ENCODE results near the gene ECEL1.
A peak's percentile ranks its signal among the peaks of the same experiment; 100 is the strongest.
"Not testable (repeated sequence)": the region's sequence is repeated elsewhere in the genome, so short reads cannot be mapped to it uniquely, and the experiment has no call there.

The ECEL1 gene

DNA sequence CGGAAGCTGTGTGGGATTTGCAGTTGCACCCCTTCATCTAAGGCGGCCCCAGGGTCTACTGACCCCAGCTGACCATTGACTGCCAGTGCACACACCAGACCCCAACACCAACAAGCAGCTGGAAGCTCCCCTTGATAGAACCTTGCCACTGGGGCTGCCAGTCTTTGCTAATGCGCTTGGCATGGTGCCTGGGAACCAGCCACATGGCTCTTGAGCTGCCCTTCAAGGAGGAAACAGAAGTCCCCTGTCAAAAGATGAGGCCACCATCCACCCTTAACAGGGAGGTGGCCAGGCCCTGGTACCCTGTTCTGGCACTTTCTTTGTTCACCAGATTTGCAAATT is 23.1 kb downstream of the ECEL1 start:
- DNase-seq: no peak

DNA sequence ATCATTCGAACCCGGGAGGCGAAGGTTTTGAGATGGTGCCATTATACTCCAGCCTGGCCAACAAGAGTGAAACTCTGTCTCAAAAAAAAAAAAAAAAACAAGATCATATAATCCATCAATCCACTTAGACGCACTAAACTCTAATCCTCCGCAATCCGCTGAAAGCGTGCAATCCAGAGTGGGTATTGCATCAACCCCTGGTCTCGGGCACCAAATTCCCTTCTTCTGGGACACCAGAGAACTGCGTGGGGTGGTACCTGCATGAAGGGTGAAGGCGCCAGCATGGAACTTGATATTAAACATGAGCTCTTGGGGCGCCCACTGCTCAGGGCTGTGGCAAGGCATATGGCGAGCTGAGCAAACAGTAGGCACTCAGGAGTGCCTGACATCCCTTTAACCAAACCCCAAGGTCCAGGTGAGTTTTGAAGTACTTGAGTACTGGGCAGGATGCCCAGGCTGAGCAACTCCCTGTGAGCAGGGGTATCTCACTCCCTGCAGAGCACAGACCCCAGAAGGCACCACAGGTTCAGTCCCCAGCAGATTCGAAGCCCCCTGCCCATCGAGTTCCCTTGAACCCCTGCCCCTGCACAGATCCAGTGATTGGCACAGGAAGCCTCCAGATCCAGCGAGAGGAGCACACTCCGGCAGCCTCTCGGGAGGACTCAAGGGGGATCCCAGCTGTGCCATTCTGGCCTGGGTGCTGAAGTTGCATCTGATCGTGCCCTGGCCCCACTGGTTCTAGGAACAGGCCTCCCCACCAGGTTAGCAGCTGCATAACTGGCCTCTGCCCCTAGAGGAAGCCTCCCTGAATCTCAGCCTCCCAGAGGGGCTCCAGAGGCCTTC is 23.7 kb downstream of the ECEL1 start:
- DNase-seq: no peak

- no peak for DNase-seq
These were observed 27.5 kb downstream of the ECEL1 start for GRCh38 chr2:232460171-232460570.

DNA sequence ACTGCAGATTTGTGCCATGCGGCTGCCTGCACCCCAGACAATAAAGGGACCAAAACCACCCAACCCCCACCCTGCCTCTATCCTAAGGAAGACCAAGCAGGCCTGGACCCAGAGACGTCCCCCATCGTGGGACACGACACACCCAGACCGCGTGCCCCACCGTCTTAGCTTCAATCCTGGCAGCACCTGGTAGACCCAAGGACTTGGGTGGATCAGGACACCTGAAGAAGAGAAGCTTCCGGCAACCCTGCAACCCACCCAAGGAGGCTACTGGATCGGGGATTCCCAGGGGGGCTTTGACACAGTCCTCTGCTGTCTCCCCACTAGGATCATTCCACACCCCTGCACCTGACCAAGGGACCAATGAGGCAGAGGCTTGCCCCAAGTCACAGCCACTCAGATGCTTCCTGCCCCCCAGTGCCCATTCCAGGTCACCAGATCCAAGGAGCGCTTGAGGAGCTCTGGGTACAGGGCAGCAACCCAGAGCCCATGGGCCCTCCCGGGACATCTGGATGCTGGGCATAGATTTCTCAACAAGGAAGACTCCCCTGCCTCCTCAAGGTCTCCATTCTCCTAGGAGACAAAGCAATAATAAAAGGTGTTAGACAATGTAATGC is 28.1 kb downstream of the ECEL1 start:
- DNase-seq: no peak

GRCh38 chr2:232458661-232459418 is 28.8 kb downstream of the ECEL1 start:
- no peak for DNase-seq

DNA sequence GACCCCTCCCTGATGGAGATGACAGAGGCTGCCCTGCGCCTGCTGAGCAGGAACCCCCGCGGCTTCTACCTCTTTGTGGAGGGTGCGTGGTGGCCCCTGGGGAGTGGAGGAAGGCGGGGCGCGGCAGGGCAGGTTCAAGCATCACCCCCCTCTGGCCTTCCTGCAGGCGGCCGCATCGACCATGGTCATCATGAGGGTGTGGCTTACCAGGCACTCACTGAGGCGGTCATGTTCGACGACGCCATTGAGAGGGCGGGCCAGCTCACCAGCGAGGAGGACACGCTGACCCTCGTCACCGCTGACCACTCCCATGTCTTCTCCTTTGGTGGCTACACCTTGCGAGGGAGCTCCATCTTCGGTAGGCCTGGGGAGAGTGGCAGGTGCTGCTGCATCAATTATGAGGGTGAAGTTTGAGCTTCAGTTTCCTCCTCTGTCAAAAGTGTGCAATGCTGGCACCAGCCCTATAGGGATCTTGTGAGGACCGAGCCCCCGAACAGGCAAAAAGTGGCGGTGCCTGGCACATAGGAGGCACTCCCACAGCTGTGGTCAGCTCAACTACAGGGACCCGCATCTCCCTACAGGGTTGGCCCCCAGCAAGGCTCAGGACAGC is 29.5 kb downstream of the ECEL1 start:
- DNase-seq: no peak

DNA sequence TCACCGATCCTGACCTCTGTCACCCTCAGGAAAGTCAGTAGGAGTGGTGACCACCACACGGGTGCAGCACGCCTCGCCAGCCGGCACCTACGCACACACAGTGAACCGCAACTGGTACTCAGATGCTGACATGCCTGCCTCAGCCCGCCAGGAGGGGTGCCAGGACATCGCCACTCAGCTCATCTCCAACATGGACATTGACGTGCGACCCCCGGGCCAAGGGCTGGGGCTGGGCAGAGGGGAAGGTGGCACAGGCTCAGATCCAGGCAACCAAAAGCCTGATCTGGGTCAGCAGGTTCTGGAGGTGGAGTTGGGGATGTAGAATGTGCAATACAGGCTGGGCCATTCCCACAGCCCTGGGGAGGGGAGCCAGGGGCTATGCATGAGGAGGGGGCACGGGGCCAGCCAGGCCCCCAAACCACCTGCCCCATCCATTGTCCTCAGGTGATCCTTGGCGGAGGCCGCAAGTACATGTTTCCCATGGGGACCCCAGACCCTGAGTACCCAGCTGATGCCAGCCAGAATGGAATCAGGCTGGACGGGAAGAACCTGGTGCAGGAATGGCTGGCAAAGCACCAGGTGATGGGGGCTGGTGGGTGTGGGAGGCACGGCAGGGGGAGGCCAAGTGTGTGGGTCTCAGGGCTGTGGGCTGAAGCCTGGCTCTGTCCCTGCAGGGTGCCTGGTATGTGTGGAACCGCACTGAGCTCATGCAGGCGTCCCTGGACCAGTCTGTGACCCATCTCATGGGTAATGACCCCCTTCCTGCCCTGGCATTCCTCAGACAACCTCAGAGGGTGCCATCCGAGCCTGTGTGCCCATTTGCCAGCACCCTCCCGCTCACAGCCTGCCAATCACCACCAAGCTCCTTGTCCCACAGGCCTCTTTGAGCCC is 30.3 kb downstream of the ECEL1 start:
- no peak for DNase-seq

DNA sequence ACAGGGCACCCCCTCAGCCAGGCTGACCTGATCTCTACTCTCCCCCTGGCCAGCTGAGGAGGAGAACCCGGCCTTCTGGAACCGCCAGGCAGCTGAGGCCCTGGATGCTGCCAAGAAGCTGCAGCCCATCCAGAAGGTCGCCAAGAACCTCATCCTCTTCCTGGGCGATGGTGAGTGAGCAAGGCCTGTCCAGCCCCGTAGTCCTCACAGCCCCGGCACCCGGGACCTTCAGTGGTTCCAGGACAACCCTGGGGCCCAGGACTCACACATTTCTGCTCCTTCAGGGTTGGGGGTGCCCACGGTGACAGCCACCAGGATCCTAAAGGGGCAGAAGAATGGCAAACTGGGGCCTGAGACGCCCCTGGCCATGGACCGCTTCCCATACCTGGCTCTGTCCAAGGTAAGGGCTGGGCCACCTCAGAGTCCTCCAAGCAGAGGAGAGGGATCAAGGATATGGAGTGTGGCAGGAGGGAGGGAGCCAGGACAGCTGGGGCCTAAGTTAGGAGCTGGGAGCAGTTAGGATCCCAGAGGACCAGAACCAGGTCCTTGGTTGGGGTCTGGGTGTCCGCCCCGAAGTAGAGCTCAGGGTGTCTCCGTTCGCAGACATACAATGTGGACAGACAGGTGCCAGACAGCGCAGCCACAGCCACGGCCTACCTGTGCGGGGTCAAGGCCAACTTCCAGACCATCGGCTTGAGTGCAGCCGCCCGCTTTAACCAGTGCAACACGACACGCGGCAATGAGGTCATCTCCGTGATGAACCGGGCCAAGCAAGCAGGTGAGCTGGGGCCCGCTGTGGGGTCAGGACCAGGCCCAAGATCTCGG is 31.1 kb downstream of the ECEL1 start:
- no peak for DNase-seq

GRCh38 chr2:232455426-232456255 is 32.0 kb downstream of the ECEL1 start, which contains the start of gene ALPI:
ALPI (plus strand) TSS chr2:232456153; CDS start chr2:232456200, 47 bp downstream.
- DNase-seq: no peak

DNA sequence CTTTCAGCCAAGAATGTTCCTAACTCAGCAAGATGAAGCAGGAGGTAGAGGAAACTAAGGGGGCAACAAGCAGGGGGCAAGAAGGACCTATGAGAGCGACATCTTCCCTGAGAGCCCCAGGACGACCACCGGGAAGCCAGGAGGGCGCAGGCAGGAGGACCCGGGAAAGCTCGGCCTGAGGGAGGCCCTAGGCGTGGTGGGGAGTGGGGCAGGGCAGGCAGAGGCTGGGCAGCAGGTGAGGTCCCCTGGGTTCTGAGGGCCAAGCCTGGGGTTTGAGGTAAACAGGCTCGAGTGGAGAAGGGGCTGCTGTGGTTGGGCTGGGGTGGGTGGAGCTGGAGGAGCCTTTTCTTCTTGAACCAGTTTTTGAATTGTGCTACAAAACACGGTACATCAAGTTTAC is 33.0 kb downstream of the ECEL1 start:
- no peak for DNase-seq

DNA sequence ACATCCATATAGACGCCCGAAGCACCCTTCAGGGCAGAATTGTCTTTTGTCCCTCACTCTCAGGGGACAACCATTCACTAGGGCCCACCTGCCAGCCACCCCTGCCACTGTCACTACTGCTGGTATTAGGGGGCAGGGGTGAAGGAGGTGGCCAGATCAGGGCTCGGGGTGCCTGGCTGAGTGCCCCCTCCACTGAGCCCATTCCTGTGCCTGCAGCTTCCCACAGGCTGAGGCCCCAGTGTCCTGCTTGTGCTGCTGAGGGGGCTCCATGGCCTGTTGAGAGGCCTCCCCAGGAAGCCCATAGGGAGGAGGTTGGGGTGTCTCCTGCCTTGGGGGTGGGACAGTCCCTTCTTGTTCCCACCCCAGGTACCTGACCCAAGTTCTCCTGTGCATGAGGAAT is 36.0 kb downstream of the ECEL1 start:
- DNase-seq: not testable (repeated sequence)

DNA sequence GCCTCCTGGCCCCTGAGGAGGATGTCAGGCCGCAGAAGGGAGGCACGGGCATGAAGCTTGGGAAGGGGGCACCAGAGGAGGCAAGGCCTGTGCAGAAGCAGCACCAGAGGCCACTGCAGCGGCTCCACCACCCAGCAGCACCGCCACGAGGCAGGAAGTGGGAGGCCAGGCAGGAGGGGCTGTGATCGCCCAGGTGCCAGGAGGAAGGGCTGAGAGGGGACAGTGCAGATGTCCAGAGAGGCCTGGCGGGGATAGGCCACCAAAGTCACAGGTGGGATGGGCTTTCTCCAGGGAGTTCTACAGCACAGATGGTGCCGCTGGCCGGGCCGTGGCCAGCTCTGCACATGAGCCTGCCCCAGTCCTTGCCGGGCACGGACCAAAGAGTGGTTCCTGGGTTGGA is 37.7 kb downstream of the ECEL1 start:
- no peak for DNase-seq

DNA sequence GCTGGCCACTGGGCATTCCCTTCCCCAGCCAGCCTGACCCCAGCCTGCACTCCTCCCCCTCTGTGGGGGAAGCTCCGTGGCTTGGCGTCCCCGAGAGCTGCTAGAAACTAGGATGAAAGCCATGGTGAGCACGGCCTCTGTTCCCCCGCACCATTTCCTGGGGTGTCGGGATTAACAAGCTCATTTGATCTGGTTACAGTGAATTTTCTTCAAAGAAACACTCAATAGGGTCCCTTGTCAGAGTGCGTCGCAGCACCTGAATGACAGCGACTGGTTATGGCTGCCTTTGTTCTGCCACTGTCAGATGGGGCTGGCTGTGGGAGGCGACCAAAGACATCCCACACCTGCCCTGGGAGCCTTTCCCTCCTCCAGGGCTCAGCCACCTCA is 39.3 kb downstream of the ECEL1 start:
- DNase-seq: peak in 6 of 58 donors; percentile 16 to 73 (median 28)

DNA sequence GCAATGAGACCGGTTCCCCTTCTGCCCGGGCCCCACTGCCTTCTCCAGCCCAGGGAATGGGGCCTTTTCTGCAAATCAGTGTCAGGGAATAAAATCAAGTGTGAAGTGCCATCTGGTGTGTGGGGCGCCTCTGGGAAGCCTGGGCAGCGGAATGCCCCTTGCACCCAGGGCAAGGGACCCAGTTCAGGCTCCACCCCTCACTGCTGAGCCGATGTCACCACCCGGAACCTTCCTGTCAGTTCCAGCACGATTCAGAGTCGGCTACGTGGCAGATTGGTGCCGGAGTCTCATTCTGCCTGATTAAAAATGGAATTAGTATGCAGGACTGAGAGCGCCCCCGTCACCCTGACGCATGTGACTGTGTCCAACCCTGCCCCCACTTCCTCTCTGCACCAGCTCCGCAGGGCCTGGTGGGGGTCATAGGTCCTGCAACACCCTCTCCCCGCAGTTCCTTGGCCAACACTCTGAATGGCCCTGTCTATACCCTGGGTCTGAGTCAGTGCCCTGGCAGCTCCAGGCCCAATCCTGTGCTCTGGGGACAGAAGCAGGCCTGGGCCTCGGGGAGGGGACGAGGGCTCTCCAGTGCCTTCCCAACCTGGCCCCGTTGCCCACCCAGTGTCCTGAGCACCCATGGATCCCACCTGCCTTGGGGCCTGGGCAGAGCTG is 39.9 kb downstream of the ECEL1 start:
- peak in 17 of 58 donors; percentile 6 to 73 (median 36) for DNase-seq

- no peak for DNase-seq
These were observed 40.5 kb downstream of the ECEL1 start for GRCh38 chr2:232447091-232447620.

- not testable (repeated sequence) for DNase-seq
These were observed 41.3 kb downstream of the ECEL1 start for GRCh38 chr2:232446266-232446777.

DNA sequence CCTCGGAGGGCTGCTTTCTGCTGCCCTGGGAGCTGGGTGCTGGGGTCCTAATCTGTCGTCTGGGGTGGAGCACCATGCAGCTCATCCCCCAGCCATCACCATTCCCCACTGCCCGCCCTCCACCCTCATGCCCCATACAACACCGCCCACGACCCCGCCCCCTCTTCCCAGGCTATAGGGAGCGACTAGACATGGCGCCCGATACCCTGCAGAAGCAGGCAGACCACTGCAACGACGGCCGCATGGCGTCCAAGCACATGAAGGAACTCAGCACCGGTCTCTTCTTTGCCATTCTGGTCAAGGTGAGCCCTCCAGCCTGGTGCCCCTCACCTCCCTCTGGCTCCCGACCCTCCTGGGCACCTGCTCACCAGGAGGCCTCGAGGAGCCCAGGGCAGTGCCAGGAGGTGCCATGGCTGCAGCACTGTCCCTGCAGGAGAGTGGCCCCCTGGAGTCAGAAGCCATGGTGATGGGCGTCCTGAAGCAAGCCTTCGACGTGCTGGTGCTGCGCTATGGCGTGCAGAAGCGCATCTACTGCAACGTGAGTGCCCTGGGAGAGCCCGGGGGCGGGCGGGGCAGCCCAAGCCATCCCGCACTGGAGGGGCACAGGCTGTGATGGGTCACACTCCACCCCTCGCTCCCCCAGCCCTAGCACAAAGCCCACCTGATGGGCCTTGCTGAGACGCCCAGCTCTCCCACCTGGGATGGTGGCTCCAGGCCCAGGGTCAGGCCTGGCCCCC is 42.3 kb downstream of the ECEL1 start:
- not testable (repeated sequence) for DNase-seq

Measured in anterior cingulate cortex (tissue), 58 donors.